HCT116 (cell line): ENCODE measurements around the gene TMEM204. TPM values are rescaled to one million over a fixed set of nuclear protein-coding genes. Genes with fewer than 3 reads are reported as not detected.

Experiments
- ATAC-seq: fragments of 200-7000 bp; cut with Tn5 transposase; 2 replicates; pipeline ENCODE4 v1.9.1; 2020; ENCODE audit warnings: mild to moderate bottlenecking, moderate library complexity
- BruUV-seq: library from RNA; stranded (reverse); fragments of 400-500 nt; replicated peaks from 2 replicates; lab custom pipeline; 2021; lab: Mats Ljungman, UMichigan
- CTCF ChIA-PET: fragments of 300-600 bp; sonication (Branson Sonifier 250); formaldehyde crosslinking; loops from one replicate; lab custom pipeline; 2021; ENCODE audit warnings: antibody characterized with exemption; lab: Charles Lee
- POLR2A ChIA-PET: fragments of 300-600, 350-600 bp; sonication (Branson Sonifier 250); formaldehyde crosslinking; loops from one replicate; lab custom pipeline; 2021; ENCODE audit warnings: antibody characterized with exemption; lab: Charles Lee
- RAD21 ChIA-PET, 2 experiments: fragments of 300-600 bp; sonication (Branson Sonifier 250); formaldehyde crosslinking; loops; one replicate each; lab custom pipeline; 2023; ENCODE audit warnings: low total read pairs in 2 of 2; ENCODE audit not compliant: uncharacterized antibody in 2 of 2, unreplicated experiment in 2 of 2, low non-redundant PET in 1 of 2; lab: Charles Lee
- DNase-seq: peaks from one replicate; pipeline ENCODE4 v3.0.0-alpha.2; 2010; ENCODE audit warnings: low read depth, low spot score
- H2AFZ ChIP-seq: fragments of 200-600 bp; shearing (Covaris generic), sonication (generic); 2 replicates; pipeline ENCODE4 v1.6.1; 2017; ENCODE audit warnings: low read depth, mixed run types, mixed read lengths, antibody characterized with exemption, low read length; ENCODE audit not compliant: poor library complexity, severe bottlenecking
- H3K27ac ChIP-seq: 2 replicates; pipeline ENCODE4 v1.5.1; 2012; ENCODE audit warnings: low read depth, low read length
- H3K27me3 ChIP-seq: fragments of 200-600 bp; sonication (generic); 2 replicates; pipeline ENCODE4 v1.6.1; 2016; ENCODE audit warnings: mixed run types, low read length, mixed read lengths; ENCODE audit not compliant: insufficient read depth
- H3K36me3 ChIP-seq, 2 experiments: fragments of 200-500 bp in 1 of 2; fragments of 200-600 bp in 1 of 2; sonication (Bioruptor generic) in 1 of 2; sonication (generic) in 1 of 2; 2 replicates each; pipeline versions ENCODE4 v1.5.1 to v1.6.1; 2014 to 2016; ENCODE audit warnings: low read length in 2 of 2, inconsistent platforms in 1 of 2, mixed read lengths in 1 of 2, mixed run types in 1 of 2; ENCODE audit not compliant: insufficient read depth in 2 of 2, control insufficient read depth in 1 of 2
- H3K4me1 ChIP-seq, 2 experiments: fragments of 200-600 bp in 1 of 2; sonication (generic) in 1 of 2; 2 replicates each; pipeline versions ENCODE4 v1.5.1 to v1.6.1; 2012 to 2017; ENCODE audit warnings: low read length in 2 of 2, inconsistent platforms in 1 of 2, mild to moderate bottlenecking in 1 of 2, mixed read lengths in 1 of 2, mixed run types in 1 of 2, moderate library complexity in 1 of 2; ENCODE audit not compliant: insufficient read depth in 2 of 2, control insufficient read depth in 1 of 2
- H3K4me2 ChIP-seq: fragments of 200-600 bp; sonication (generic); 2 replicates; pipeline ENCODE4 v1.6.1; 2017; ENCODE audit warnings: mixed run types, low read length, mixed read lengths
- H3K4me3 ChIP-seq, 2 experiments: fragments of 200-600 bp in 1 of 2; sonication (generic) in 1 of 2; replicated peaks in 1 of 2; 2 replicates each; pipeline ENCODE4 v1.5.1; 2011 to 2016; ENCODE audit warnings: low read length in 2 of 2, control low read depth in 1 of 2, low read depth in 1 of 2, mild to moderate bottlenecking in 1 of 2, mixed read lengths in 1 of 2, mixed run types in 1 of 2
- H3K79me2 ChIP-seq: fragments of 200-600 bp; sonication (generic); 2 replicates; pipeline ENCODE4 v1.6.1; 2017; ENCODE audit warnings: mild to moderate bottlenecking, mixed run types, low read length, moderate library complexity, mixed read lengths; ENCODE audit not compliant: insufficient read depth
- H3K9ac ChIP-seq: fragments of 200-600 bp; sonication (generic); 2 replicates; pipeline ENCODE4 v1.6.1; 2016; ENCODE audit warnings: low read length, mixed read lengths
- H3K9me2 ChIP-seq: fragments of 200-600 bp; sonication (generic), shearing (Covaris generic); 2 replicates; pipeline ENCODE4 v1.6.1; 2017; ENCODE audit warnings: mixed run types, mild to moderate bottlenecking, moderate library complexity; ENCODE audit not compliant: insufficient read depth
- H3K9me3 ChIP-seq, 2 experiments: fragments of 200-500 bp in 1 of 2; fragments of 200-600 bp in 1 of 2; sonication (Bioruptor generic) in 1 of 2; sonication (generic) in 1 of 2; 2 replicates each; pipeline ENCODE4 v1.6.1; 2014 to 2017; ENCODE audit warnings: low read length in 2 of 2, mixed read lengths in 2 of 2, inconsistent platforms in 1 of 2, low read depth in 1 of 2, mild to moderate bottlenecking in 1 of 2, mixed run types in 1 of 2, moderate library complexity in 1 of 2; ENCODE audit not compliant: control insufficient read depth in 1 of 2, insufficient read depth in 1 of 2
- H4K20me1 ChIP-seq: fragments of 200-600 bp; sonication (generic), shearing (Covaris generic); 2 replicates; pipeline ENCODE4 v1.6.1; 2017; ENCODE audit warnings: mixed run types, mild to moderate bottlenecking, moderate library complexity; ENCODE audit not compliant: insufficient read depth
- CEBPB ChIP-seq: IDR thresholded peaks from 2 replicates; pipeline ENCODE4 v1.6.1; 2012; ENCODE audit warnings: low read depth
- EGR1 ChIP-seq: IDR thresholded peaks from 2 replicates; pipeline ENCODE4 v1.6.1; 2012; ENCODE audit warnings: low read depth
- EZH2phosphoT487 ChIP-seq: fragments of 200-600 bp; IDR thresholded peaks from 2 replicates; pipeline ENCODE4 v1.6.1; 2018; ENCODE audit warnings: antibody characterized with exemption, borderline replicate concordance
- FOSL1 ChIP-seq: IDR thresholded peaks from 2 replicates; pipeline ENCODE4 v1.6.1; 2012; ENCODE audit warnings: low read depth
- JUND ChIP-seq: IDR thresholded peaks from 2 replicates; pipeline ENCODE4 v1.6.1; 2012
- POLR2A ChIP-seq: IDR thresholded peaks from 2 replicates; pipeline ENCODE4 v1.7.0; 2011; ENCODE audit warnings: borderline replicate concordance; ENCODE audit not compliant: insufficient read depth, insufficient read length; ENCODE audit errors: extremely low read depth
- POLR2AphosphoS5 ChIP-seq: IDR thresholded peaks from 2 replicates; pipeline ENCODE4 v1.6.1; 2011; ENCODE audit warnings: mild to moderate bottlenecking, low read depth, low read length, moderate library complexity
- RAD21 ChIP-seq: IDR thresholded peaks from 2 replicates; pipeline ENCODE4 v1.6.1; 2012; ENCODE audit warnings: low read depth, mild to moderate bottlenecking
- SIN3A ChIP-seq: IDR thresholded peaks from 2 replicates; pipeline ENCODE4 v1.6.1; 2012; ENCODE audit warnings: low read depth
- YY1 ChIP-seq: IDR thresholded peaks from 2 replicates; pipeline ENCODE4 v1.6.1; 2011; ENCODE audit warnings: low read length, low read depth, moderate library complexity, mild to moderate bottlenecking; ENCODE audit not compliant: insufficient replicate concordance; ENCODE audit errors: extremely low read depth
- ZNF274 ChIP-seq: fragments of 200-500 bp; sonication (Bioruptor generic); IDR thresholded peaks from 2 replicates; pipeline ENCODE4 v1.6.1; 2014; ENCODE audit warnings: mild to moderate bottlenecking, low read depth, low read length, inconsistent platforms
- intact Hi-C: fragments of 100-400 bp; cut with micrococcal nuclease; formaldehyde crosslinking; loops from 2 replicates; pipeline ENCODE4 v1.10.0; 2022
- total RNA-seq: library from RNA; stranded (reverse); gene quantifications from one replicate; pipeline ENCODE4 v1.2.1, GENCODE V29; 2021; ENCODE audit not compliant: unreplicated experiment
- TF ChIP-seq, protein P1 (sequence below), 3 experiments: fragments of 200-600 bp in 1 of 3; sonication (generic) in 1 of 3; IDR thresholded peaks in 2 of 3; conservative IDR thresholded peaks in 1 of 3; 2 replicates each; pipeline ENCODE4 v1.5.1; 2012 to 2017; ENCODE audit warnings: low read depth in 2 of 3, low read length in 2 of 3, antibody characterized with exemption in 1 of 3, borderline replicate concordance in 1 of 3, control low read depth in 1 of 3, mild to moderate bottlenecking in 1 of 3, mixed read lengths in 1 of 3, mixed run types in 1 of 3, moderate library complexity in 1 of 3; ENCODE audit not compliant: insufficient read depth in 1 of 3
- TF ChIP-seq, protein P2 (sequence below): IDR thresholded peaks from 2 replicates; pipeline ENCODE4 v1.6.1; 2012
- TF ChIP-seq, protein P3 (sequence below): IDR thresholded peaks from 2 replicates; pipeline ENCODE4 v1.6.1; 2011; ENCODE audit warnings: mild to moderate bottlenecking, low read length, moderate library complexity; ENCODE audit not compliant: insufficient replicate concordance; ENCODE audit errors: extremely low read depth

Gene TMEM204
- total RNA-seq, 1 experiment from 2014 or later = 0.22 TPM

DNA sequence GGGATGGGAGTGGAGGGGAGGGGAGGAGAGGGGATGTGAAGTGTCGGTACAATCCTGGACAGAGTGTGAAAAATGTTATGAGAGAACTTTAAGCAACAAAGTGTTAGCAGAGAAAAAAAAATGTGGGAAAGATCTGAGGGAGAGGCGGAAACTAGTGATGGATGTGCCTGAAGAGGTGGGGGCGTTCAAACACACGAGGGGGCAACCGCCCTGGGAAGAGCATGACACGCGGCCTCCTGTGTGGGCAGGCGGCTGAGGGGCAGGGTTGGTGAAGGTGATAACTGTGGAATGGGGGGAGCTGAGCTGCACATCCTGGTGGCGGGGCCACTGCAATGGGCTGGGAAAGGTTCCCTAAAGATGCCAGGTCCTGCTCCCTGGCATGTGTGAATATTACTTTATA is 48.3 kb downstream of the TMEM204 start:
- DNase-seq = no peak
- H3K27ac ChIP-seq = no peak overlapping the region
- POLR2A ChIA-PET = interaction anchor here (1.0 kb wide), 1 partner anchor 29 kb away, joined by 3 read pairs; no protein-coding TSS in a partner anchor
- no peaks in the 10 kb centered on the region for H3K9me3 ChIP-seq
- H3K27me3 ChIP-seq = no peaks in the 10 kb centered on the region
- H3K36me3 ChIP-seq = peaks cover 0 to 18% of the 10 kb centered on the region in 2 experiments; a peak in 2 of 4 replicates
- ATAC-seq = no peak
- no peaks in the 10 kb centered on the region for H3K4me1 ChIP-seq
- no peaks in the 10 kb centered on the region for H3K79me2 ChIP-seq
- intact Hi-C loops = no loop called here
- H3K9ac ChIP-seq = no peak overlapping the region
- no peaks in the 10 kb centered on the region for H3K9me2 ChIP-seq
- H3K4me3 ChIP-seq = no peak overlapping the region
- H4K20me1 ChIP-seq = no peaks in the 10 kb centered on the region
- H2AFZ ChIP-seq = no peak overlapping the region
- TF ChIP-seq, protein P1, sequence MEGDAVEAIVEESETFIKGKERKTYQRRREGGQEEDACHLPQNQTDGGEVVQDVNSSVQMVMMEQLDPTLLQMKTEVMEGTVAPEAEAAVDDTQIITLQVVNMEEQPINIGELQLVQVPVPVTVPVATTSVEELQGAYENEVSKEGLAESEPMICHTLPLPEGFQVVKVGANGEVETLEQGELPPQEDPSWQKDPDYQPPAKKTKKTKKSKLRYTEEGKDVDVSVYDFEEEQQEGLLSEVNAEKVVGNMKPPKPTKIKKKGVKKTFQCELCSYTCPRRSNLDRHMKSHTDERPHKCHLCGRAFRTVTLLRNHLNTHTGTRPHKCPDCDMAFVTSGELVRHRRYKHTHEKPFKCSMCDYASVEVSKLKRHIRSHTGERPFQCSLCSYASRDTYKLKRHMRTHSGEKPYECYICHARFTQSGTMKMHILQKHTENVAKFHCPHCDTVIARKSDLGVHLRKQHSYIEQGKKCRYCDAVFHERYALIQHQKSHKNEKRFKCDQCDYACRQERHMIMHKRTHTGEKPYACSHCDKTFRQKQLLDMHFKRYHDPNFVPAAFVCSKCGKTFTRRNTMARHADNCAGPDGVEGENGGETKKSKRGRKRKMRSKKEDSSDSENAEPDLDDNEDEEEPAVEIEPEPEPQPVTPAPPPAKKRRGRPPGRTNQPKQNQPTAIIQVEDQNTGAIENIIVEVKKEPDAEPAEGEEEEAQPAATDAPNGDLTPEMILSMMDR (IDR thresholded peaks at IDR 0.05 in 2 of 3, conservative IDR thresholded peaks at IDR 0.05 in 1 of 3; ENCODE audit: borderline replicate concordance in 1 of 3, insufficient read depth in 1 of 3, low read depth in 2 of 3, low read length in 2 of 3) = no peak
- TF ChIP-seq RAD21 (no peak), POLR2A (no peak), FOSL1 (no peak), POLR2AphosphoS5 (no peak), YY1 (no peak), CEBPB (no peak)
- TF ChIP-seq, protein P2, sequence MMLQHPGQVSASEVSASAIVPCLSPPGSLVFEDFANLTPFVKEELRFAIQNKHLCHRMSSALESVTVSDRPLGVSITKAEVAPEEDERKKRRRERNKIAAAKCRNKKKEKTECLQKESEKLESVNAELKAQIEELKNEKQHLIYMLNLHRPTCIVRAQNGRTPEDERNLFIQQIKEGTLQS = no peak
- no peak overlapping the region for H3K4me2 ChIP-seq
- RAD21 ChIA-PET = no interaction called here
- no TSS peak for BruUV-seq
- CTCF ChIA-PET = no interaction called here

DNA sequence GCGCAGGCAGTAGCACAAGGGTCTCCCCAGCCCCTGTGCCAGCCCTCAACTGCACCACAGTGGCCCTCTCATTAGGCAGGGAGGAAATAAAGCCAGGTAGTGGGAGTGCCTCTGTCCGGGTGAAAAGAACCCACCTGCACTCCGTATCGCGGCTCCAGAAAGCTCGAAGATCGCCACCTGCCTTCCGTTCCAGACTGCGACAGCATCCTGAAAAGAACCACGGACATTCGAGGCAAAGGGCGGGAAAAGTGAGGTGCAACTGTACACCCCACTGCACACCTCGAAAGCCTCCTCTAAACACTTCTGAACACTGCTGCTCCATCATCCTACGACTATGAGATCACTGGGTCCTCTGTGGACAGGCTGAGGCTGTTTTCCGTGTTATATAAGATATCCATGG is 49.7 kb downstream of the TMEM204 start:
- Histone ChIP-seq H2AFZ (no peak overlapping the region), H3K36me3 (peaks cover 0 to 21% of the 10 kb centered on the region in 2 experiments; a peak in 2 of 4 replicates), H3K9me3 (no peaks in the 10 kb centered on the region), H3K27ac (no peak overlapping the region), H4K20me1 (no peaks in the 10 kb centered on the region), H3K9ac (no peak overlapping the region), H3K4me3 (no peak overlapping the region), H3K9me2 (no peaks in the 10 kb centered on the region), H3K27me3 (no peaks in the 10 kb centered on the region), H3K79me2 (no peaks in the 10 kb centered on the region), H3K4me1 (no peaks in the 10 kb centered on the region), H3K4me2 (no peak overlapping the region)
- POLR2A ChIA-PET = no interaction called here
- CTCF ChIA-PET = no interaction called here
- RAD21 ChIA-PET = no interaction called here
- DNase-seq = no peak
- BruUV-seq = no TSS peak
- intact Hi-C loops = no loop called here
- peak; percentile 34; the same call in 1 of the 2 replicates for ATAC-seq
- TF ChIP-seq, protein P3, sequence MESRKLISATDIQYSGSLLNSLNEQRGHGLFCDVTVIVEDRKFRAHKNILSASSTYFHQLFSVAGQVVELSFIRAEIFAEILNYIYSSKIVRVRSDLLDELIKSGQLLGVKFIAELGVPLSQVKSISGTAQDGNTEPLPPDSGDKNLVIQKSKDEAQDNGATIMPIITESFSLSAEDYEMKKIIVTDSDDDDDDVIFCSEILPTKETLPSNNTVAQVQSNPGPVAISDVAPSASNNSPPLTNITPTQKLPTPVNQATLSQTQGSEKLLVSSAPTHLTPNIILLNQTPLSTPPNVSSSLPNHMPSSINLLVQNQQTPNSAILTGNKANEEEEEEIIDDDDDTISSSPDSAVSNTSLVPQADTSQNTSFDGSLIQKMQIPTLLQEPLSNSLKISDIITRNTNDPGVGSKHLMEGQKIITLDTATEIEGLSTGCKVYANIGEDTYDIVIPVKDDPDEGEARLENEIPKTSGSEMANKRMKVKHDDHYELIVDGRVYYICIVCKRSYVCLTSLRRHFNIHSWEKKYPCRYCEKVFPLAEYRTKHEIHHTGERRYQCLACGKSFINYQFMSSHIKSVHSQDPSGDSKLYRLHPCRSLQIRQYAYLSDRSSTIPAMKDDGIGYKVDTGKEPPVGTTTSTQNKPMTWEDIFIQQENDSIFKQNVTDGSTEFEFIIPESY = no peak
- TF ChIP-seq JUND (no peak), SIN3A (no peak), ZNF274 (no peak), EZH2phosphoT487 (no peak), RAD21 (no peak; the same call in 1 of the 2 replicates), EGR1 (no peak), POLR2AphosphoS5 (no peak)
- TF ChIP-seq, protein P1 (IDR thresholded peaks at IDR 0.05 in 2 of 3, conservative IDR thresholded peaks at IDR 0.05 in 1 of 3; ENCODE audit: borderline replicate concordance in 1 of 3, insufficient read depth in 1 of 3, low read depth in 2 of 3, low read length in 2 of 3) = peak in 2 of 3 experiments; percentile 18 to 26; a peak in 1 of 6 replicates
